Fibroblast of gingiva (primary cell): ENCODE data around the gene RNF213.
A peak's percentile ranks its signal among the peaks of the same experiment; 100 is the strongest.
"Not testable (repeated sequence)": the region's sequence is repeated elsewhere in the genome, so short reads cannot be mapped to it uniquely, and the experiment has no call there.

ENCODE experiments used
- DNase-seq: peaks from one replicate; pipeline ENCODE4 v3.0.0-alpha.2; 2011; ENCODE audit warnings: low read depth

The RNF213 gene

GRCh38 chr17:80270836-80271235 is 10.2 kb downstream of the RNF213 start:
- no peak for DNase-seq

- DNase-seq = no peak
These were observed 11.7 kb downstream of the RNF213 start for GRCh38 chr17:80272366-80272765.

GRCh38 chr17:80274331-80274730 is 13.7 kb downstream of the RNF213 start:
- DNase-seq = no peak

- no peak for DNase-seq
These were observed 14.3 kb downstream of the RNF213 start for GRCh38 chr17:80274871-80275449.

DNA sequence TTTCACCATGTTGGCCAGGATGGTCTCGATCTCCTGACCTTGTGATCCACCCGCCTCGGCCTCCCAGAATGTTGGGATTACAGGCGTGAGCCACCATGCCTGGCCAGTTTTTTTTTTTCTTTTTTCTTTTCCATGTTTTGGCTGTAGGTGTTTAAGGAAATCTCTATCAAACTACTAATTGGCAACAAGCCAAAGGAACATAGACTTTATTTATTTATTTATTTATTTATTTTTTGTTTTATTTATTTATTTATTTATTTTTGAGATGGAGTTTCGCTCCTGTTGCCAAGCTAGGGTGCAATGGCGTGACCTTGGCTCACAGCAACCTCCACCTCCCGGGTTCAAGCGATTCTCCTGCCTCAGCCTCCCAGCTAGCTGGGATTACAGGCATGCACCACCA is 15.2 kb downstream of the RNF213 start:
- not testable (repeated sequence) for DNase-seq

GRCh38 chr17:80277751-80278671 is 17.4 kb downstream of the RNF213 start:
- no peak for DNase-seq

- peak; percentile 93 for DNase-seq
These were observed 19.2 kb downstream of the RNF213 start for GRCh38 chr17:80279895-80280294.

- no peak for DNase-seq
These were observed 20.9 kb downstream of the RNF213 start for GRCh38 chr17:80281516-80281915.

GRCh38 chr17:80283116-80283852 is 22.6 kb downstream of the RNF213 start:
- DNase-seq = no peak

GRCh38 chr17:80284631-80285030 is 24.0 kb downstream of the RNF213 start:
- no peak for DNase-seq

DNA sequence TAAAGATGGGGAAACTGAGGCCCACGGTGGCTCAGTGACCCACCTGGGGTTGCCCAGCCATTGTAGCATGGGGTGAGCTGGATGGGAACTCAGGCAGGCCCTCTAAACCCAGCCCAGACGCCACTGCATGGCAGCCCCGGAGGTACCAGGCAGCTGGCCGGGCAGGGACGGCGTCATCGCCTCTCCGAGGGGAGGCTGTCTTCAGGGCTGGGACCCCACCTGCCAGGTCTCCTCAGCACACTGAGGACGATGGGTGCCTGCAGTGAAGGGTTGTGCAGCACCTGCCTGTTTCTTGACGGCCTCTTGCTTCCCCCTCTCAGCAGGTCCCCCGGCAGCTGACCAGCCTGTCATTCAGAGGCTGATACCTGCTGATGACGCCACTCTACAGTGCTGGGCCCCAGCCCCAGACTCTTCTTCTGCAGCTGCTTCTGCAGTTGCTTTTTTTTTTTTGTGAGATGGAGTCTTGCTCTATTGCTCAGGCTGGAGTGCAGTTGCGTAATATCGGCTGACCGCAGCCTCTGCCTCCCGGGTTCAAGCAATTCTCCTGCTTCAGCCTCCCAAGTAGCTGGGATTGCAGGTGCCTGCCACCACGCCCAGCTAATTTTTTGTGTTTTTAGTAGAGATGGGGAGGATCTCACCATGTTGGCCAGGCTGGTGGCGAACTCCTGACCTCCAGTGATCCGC is 24.7 kb downstream of the RNF213 start:
- DNase-seq = no peak

DNA sequence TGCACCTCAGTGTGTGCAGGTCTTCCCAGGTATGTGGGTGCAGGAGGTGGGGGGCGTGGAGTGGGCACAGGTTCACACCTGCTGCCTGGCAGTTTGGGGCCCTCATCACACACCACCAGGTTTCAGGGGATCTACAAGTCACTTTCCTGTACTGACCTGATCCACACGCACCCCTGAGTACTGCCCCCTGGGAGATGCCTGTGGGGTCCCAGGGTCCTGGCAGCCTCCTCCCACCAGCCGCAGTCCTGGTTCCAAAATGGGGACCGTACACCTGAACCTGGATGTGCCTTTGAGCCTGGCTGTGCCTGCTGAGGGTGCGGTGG is 25.9 kb downstream of the RNF213 start:
- no peak for DNase-seq

- peak; percentile 41 for DNase-seq
These were observed 26.4 kb downstream of the RNF213 start for GRCh38 chr17:80287038-80287437.

GRCh38 chr17:80287806-80288567 is 27.3 kb downstream of the RNF213 start:
- DNase-seq = no peak

DNA sequence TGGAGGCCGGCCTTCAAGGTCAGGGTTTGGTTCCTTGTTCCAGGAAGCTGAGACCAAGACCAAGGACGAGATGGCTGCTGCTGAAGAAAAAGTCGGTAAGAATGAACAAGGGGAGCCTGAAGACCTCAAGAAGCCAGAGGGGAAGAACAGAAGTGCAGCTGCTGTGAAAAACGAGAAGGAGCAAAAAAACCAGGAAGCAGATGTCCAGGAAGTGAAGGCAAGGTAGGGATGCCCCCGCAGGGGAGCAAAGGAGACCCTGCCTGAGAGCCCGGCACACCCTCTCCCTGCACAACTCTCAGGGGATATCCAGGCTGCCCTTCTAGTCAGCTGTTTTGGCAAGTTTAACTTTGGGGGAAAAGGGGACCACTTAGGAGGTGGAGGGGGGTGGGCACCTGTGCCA is 29.0 kb downstream of the RNF213 start:
- DNase-seq = no peak

DNA sequence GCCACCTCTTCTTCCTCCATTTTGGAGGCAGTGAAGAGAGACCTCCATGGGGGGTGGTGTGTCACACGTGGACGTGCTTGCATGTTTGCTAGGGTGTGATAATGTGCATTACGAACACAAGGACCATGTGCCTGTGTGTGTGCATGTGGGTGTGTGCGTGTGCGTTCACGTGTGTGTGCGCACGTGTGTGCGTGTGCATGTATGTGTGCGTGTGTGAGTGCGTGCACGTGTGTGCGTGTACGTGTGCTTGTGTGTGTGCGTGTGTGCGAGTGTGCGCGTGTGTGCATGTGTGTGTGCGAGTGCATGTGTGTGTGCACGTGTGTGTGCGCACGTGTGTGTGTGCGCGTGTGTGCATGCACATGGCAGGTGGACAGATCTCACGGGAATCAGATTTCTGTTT is 29.5 kb downstream of the RNF213 start:
- DNase-seq = no peak

- DNase-seq = no peak
These were observed 30.6 kb downstream of the RNF213 start for GRCh38 chr17:80291260-80291659.

DNA sequence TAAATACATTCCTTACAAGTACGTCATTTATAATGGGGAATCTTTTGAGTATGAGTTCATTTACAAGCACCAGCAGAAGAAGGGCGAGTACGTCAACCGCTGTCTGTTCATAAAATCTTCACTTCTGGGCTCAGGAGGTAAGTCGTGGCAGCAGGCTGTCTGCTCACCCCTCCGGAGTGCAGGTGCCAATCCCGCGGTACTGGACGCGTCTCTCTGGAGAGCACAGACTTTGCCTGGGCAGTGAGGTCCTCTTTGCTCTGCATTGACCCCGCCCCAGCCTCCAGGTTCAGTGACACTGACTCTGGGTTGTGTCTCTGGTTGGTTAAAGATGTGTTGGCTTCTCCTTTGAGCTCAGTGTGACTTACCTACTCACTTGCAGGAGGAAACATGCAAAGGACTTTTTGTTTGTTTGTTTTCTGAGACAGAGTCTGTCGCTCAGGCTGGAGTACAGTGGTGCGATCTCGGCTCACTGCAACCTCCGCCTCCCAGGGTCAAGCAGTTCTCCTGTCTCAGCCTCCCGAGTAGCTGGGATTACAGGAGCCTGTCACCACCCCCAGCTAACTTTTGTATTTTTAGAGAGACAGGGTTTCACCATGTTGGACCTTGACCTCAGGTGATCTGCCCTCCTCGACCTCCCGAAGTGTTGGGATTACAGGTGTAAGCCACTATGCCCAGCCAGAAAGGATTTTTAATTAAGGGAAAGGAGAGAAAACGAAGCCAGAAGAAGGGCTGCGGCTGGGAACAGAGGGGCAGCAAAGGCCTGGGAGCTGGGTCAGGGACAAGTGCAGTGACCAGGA is 31.2 kb downstream of the RNF213 start:
- no peak for DNase-seq

- no peak for DNase-seq
These were observed 31.9 kb downstream of the RNF213 start for GRCh38 chr17:80292521-80292971.

DNA sequence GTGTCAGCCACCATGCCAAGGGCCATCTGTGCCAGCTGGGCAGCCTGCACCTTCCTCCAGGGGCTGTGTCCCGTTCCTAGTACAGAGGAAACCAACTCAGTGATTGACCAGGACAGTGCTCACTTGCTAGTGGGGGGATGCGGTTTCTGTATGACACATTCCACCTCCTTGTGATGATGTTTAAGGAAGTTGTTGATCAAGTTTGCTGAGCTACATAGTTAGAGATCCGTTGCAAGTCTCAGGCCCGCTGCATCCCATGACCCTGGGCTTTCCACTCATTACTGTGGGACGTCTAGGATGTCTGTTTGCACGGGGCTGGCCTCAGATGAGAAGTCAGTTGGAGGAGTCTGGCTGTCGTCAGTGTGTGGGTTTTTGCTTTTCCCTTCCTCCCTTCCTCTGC is 33.6 kb downstream of the RNF213 start:
- no peak for DNase-seq

- DNase-seq = no peak
These were observed 34.0 kb downstream of the RNF213 start for GRCh38 chr17:80294653-80295052.
